RWPE1 (cell line): ENCODE results near the gene RBBP8NL.

ENCODE experiments used
- CTCF ChIA-PET: fragments of 350-600 bp; sonication (Branson Sonifier 250); formaldehyde crosslinking; extraction: SDS; loops from one replicate; lab custom pipeline; 2021; lab: Yijun Ruan, JAX
- POLR2A ChIA-PET: fragments of 400-600 bp; formaldehyde crosslinking; extraction: SDS; loops from one replicate; lab custom pipeline; 2020; ENCODE audit warnings: antibody characterized with exemption; ENCODE audit not compliant: low non-redundant PET; lab: Yijun Ruan, JAX
- DNase-seq: peaks from one replicate; pipeline ENCODE4 v3.0.0; 2012; ENCODE audit warnings: low spot score
- H3K27ac ChIP-seq: fragments of 450-650 bp; 2 replicates; pipeline ENCODE4 v1.5.1; 2017
- TF ChIP-seq, protein P1 (sequence below): fragments of 450-650 bp; conservative IDR thresholded peaks from 2 replicates; pipeline ENCODE4 v1.5.1; 2017; ENCODE audit warnings: low read depth, mild to moderate bottlenecking

Gene RBBP8NL

DNA sequence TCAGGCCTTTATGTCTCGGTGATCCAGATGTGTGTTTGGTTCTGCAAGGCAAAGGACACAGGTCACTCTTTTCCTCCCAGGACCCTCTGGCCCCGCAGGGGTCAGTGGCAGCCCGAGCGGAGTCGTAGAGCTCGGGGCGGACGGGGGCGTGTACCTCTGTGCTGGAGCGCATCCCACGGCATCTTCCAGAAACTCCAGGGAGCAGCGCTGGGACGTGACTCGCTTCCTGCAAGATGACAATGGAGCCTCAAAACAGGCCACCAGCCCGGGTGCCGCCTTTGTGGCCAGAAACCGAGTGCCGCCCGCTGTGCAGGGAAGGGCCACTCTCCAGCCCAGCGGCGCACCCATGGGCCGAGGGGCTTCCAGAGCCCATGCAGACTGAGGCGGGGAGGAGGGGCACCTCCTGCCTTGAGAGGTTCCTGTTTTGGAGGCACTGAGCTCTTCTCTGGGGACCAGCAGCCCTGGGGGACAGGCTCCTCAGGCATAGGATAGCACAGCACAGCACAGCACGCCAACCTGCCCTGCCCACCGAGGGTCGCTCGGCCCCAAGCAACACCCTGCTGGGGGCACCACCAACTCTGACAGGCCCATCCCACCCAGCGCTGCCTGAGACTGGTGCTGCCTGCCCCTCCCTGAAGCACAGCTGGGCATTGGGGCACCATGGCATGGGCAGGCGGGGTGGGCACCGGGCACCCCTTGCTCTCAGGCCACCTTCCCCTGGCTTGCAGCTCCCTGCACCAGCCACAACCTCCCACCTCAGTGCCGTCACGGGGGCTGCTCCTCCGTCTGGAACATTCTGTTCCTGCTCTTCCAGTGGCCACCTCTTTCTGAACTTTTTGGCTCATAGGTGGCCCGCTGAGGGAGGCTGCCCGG is 30.7 kb downstream of the RBBP8NL start:
- peak overlapping the region; percentile 88 for H3K27ac ChIP-seq
- DNase-seq: no peak
- TF ChIP-seq, protein P1, sequence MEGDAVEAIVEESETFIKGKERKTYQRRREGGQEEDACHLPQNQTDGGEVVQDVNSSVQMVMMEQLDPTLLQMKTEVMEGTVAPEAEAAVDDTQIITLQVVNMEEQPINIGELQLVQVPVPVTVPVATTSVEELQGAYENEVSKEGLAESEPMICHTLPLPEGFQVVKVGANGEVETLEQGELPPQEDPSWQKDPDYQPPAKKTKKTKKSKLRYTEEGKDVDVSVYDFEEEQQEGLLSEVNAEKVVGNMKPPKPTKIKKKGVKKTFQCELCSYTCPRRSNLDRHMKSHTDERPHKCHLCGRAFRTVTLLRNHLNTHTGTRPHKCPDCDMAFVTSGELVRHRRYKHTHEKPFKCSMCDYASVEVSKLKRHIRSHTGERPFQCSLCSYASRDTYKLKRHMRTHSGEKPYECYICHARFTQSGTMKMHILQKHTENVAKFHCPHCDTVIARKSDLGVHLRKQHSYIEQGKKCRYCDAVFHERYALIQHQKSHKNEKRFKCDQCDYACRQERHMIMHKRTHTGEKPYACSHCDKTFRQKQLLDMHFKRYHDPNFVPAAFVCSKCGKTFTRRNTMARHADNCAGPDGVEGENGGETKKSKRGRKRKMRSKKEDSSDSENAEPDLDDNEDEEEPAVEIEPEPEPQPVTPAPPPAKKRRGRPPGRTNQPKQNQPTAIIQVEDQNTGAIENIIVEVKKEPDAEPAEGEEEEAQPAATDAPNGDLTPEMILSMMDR: no peak
- CTCF ChIA-PET: interaction anchor here (0.6 to 0.9 kb wide), 3 partner anchors 13 to 142 kb away, joined by 3 to 5 read pairs (median 3); no protein-coding TSS in a partner anchor
- POLR2A ChIA-PET: no interaction called here

DNA sequence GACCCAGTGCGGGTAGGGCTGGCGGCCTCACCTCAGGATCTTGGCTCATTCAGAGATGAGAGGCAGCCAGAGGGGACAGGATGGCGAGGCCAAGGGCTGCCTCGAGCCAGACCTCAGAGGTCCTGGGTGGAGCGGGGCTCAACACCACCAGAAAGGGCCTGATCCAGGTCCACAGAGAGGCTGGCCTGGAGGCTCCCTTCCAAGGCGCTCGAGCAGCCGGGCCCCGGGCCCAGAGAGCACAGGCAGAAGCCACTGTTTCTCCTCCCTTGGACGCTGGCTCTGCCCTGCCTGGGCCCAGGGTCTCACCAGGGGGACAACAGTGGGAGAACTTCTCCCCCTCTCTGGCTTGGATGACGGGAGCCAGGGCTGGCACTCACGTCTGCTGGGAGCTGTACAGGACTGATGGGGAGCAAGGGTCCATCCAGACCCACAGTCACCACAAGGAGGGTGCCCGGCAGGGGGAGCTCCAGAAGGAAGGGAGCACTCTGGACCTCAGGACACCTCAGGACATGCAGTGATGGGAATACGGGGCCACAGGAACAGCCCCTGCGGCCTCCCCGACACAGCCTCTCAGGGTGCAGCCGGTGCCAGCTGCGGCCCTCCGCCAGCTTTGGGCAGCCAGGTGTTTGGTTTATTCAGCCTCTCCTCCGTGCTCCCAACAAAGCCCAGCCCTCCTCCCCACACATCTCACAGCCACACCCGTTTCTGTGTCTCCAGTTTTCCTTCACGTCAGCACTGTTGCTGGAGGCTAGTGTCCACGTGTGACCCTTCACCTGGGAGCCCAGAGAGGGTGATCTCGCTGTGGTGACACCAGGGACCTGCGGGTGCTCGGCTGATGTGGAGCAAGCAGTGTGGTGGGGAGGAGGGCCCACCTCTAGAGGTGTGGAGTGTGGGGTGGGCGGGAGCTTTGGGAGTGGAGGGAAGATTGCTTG is 31.8 kb downstream of the RBBP8NL start:
- DNase-seq: no peak
- TF ChIP-seq, protein P1: no peak
- ChIA-PET POLR2A (no interaction called here), CTCF (interaction anchor here (0.6 to 1.5 kb wide), 7 partner anchors 14 to 229 kb away, joined by 3 to 5 read pairs (median 3); no protein-coding TSS in a partner anchor)
- peak overlapping the region; percentile 88 for H3K27ac ChIP-seq

DNA sequence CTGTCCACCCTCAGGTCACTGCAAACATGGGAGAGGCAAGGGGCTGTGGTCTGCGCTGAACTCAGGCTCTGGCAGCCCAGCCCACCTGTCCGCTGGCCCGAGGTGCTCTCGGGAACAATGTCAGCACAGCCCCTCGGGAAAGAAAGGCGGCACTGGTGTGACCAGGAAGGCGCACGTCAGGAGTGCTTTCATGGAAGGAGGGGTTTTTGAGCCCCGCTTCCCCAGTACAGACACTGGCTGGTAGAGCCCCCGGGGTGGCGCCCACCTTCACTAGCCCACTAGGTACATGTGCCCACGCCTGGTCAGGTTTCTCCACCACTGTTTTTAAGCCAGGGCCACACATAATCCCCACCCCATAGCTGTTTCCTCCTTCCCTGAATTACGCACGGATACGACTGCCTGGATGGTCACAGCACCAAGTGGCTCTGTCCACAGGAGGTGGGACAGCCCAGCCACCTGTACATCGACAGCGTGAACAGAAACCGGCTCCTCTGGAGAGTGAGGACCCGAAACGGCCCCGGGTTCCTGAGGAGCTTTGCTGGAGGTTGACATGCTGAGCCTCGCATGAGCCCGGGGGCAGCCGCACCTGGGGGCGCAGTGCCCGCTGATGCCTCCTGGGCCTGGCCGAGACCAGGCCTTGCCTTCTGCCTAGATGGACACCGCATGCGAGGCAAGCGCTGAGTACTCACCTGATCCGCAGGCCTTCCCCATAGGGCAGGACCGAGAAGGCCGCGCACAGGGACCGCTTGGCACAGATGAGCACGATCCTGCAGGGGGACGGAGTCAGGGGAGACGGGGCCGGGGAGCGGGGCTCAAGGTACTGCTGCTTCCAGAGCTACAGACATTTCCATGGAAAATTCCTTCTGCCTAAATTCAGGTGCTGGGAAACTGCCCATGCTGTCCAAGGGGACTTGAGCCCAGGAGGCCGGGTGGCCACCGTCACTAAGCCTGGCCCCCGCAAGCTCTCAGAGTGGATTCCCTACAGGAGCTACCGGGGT is 32.8 kb downstream of the RBBP8NL start:
- POLR2A ChIA-PET: no interaction called here
- H3K27ac ChIP-seq: peak overlapping the region; percentile 88
- CTCF ChIA-PET: interaction anchor here (0.6 to 1.5 kb wide), 4 partner anchors 30 to 120 kb away, joined by 3 to 8 read pairs (median 3); no protein-coding TSS in a partner anchor
- TF ChIP-seq, protein P1: no peak
- no peak for DNase-seq

DNA sequence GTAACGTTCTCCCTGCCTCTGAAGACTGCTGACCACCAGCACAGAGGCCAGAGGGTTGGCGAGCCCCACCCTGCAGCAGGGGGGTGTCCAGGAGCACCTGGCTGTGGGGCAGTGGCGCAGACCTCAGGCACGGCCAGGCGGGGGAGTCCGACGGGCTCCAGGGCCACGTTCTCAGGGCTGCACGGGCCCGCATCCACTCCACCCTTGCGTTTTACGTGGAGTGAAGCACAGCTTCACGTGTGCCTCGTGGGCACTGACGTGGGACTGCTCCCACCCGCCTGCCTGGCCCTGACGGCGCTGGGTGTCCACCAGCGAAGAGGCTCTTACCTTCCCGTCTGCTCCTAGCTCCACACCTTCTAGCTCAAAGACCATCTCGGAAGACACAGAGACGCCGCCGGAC is 33.5 kb downstream of the RBBP8NL start:
- no peak for DNase-seq
- POLR2A ChIA-PET: no interaction called here
- peak overlapping the region; percentile 88 for H3K27ac ChIP-seq
- TF ChIP-seq, protein P1: no peak
- CTCF ChIA-PET: interaction anchor here (1.5 kb wide), 1 partner anchor 29 kb away, joined by 8 read pairs; no protein-coding TSS in a partner anchor

DNA sequence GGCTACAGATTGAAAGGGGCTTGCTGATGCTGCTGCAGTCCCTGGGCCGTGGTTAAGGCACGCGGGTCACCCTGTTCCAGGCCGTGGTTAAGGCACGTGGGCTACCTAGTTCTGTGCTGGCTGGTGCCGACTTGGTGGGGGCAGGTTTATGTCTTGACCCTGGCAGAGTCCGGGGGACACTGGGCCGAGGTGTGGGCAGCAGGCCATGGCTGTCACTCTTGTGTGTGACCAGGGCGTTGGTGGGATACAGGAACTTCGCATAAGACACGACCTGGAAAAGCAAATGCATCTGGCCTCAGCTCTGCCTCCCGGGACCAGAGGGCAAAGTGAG is 34.0 kb downstream of the RBBP8NL start:
- ChIA-PET POLR2A (no interaction called here), CTCF (interaction anchor here (1.4 to 1.5 kb wide), 2 partner anchors 17 to 29 kb away, joined by 5 to 8 read pairs; no protein-coding TSS in a partner anchor)
- DNase-seq: no peak

More for the DNA sequence above, 34.0 kb downstream of the RBBP8NL start:
- TF ChIP-seq, protein P1: no peak
- peak overlapping the region; percentile 88 for H3K27ac ChIP-seq
